Bronchial epithelial cell (primary cell): ENCODE results near the gene FUT4. TPM values are rescaled to one million over a fixed set of nuclear protein-coding genes. Genes with fewer than 3 reads are reported as not detected.

Experiments
- DNase-seq: peaks from one replicate; pipeline ENCODE4 v3.0.0-alpha.2; 2010; ENCODE audit warnings: low read depth
- FAIRE-seq: peaks from 2 replicates; lab custom pipeline; 2011; peaks lifted over from hg19 to GRCh38; lab: Jason Lieb, UNC
- H3K27me3 ChIP-seq: 2 replicates; pipeline ENCODE4 v1.5.1; 2011; ENCODE audit warnings: low read length; ENCODE audit not compliant: control insufficient read depth, insufficient read depth
- H3K36me3 ChIP-seq: 2 replicates; pipeline ENCODE4 v1.5.1; 2011; ENCODE audit warnings: low read length; ENCODE audit not compliant: control insufficient read depth, insufficient read depth
- H3K4me3 ChIP-seq: 2 replicates; pipeline ENCODE4 v1.5.1; 2011; ENCODE audit warnings: mild to moderate bottlenecking, low read depth, low read length, control low read depth
- total RNA-seq: library from RNA; depleted of rRNA; stranded (reverse); fragments of >200 nt; gene quantifications from 2 replicates; pipeline ENCODE4 v1.2.1, GENCODE V29; 2014
- TF ChIP-seq, protein P1 (sequence below): IDR thresholded peaks from 2 replicates; pipeline ENCODE4 v1.5.1; 2011; ENCODE audit warnings: mild to moderate bottlenecking, moderate library complexity, low read length, control low read depth, inconsistent platforms; ENCODE audit not compliant: insufficient read depth, severe bottlenecking

FUT4 gene
- total RNA-seq, 1 donor from 2014 or later: 1.8 TPM

DNA sequence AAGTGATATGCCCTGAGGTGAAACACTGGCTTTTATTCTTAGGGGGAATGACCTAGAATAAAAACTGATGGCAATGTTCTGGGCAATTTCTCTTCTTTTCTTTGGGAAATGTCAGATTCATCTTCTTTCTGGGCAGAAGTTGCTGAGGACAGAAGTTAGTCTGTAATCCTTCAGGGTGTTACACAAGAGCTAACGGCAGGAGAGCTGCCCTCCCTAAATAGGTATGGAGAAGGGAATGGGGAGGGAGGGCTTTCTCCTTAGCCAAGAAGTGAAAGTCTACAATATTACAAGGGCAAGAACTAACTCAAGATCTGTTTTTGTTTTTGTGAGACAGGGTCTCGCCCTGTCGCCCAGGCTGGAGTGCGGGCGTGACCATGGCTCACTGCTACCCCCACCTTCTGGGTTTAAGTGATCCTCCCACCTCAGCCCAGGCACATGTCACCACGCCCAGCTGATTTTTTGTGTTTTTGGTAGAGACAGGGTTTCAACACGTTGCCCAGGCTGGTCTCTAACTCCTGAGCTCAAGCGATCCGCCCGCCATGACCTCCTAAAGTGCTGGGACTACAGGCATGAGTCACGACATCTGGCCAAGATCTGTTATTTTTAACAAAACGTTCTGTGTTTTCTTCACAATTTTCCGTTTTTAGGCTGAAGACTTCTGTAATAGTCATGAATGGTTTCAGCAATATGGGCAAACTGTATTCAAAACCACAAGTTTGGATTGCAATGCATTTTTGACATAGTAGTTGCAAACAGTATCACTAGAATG lies 30.7 kb downstream of the FUT4 start:
- FAIRE-seq (no peak), DNase-seq (no peak)
- no peaks in the 10 kb centered on the region for H3K27me3 ChIP-seq
- no peaks in the 10 kb centered on the region for H3K36me3 ChIP-seq
- no peak overlapping the region for H3K4me3 ChIP-seq
- TF ChIP-seq, protein P1, sequence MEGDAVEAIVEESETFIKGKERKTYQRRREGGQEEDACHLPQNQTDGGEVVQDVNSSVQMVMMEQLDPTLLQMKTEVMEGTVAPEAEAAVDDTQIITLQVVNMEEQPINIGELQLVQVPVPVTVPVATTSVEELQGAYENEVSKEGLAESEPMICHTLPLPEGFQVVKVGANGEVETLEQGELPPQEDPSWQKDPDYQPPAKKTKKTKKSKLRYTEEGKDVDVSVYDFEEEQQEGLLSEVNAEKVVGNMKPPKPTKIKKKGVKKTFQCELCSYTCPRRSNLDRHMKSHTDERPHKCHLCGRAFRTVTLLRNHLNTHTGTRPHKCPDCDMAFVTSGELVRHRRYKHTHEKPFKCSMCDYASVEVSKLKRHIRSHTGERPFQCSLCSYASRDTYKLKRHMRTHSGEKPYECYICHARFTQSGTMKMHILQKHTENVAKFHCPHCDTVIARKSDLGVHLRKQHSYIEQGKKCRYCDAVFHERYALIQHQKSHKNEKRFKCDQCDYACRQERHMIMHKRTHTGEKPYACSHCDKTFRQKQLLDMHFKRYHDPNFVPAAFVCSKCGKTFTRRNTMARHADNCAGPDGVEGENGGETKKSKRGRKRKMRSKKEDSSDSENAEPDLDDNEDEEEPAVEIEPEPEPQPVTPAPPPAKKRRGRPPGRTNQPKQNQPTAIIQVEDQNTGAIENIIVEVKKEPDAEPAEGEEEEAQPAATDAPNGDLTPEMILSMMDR: no peak

DNA sequence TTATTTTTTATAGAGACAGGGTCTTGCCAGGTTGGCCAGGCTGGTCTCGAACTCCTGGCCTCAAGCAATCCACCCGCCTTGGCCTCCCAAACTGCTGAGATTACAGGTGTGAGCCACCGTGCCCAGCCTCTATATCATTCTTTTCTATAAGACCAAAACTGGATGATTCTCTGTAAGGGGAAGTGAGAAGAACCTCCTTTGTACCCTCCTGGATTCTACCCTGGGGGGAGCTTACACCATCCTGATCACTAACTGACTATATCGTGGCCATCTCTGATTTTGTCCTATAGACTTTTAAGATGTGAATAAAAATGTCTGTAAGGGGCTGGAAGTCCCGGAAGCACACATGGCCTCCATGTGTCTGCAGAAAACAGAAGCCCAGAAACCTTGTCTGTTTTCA lies 32.6 kb downstream of the FUT4 start:
- Histone ChIP-seq H3K4me3 (no peak overlapping the region), H3K27me3 (no peaks in the 10 kb centered on the region), H3K36me3 (no peaks in the 10 kb centered on the region)
- TF ChIP-seq, protein P1: no peak
- DNase-seq (no peak), FAIRE-seq (no peak)

DNA sequence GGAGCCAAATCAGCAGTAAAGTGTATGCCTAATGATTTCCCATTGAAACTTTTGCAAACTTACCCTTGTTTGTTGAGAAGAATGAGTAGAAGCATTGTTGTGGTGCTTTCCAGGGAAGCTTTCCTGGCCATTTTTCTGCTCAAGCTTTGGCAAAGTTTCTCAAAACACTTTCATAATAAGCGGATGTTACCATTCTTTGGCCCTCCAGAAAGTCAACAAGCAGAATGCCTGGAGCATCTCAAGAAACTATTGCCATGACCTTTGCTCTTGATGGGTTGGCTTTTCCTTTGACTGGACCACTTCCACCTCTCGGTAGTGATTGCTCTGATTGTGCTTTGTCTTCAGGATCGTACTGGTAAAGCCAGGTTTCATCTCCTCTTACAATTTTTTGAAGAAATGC lies 34.1 kb downstream of the FUT4 start:
- TF ChIP-seq, protein P1: no peak
- H3K27me3 ChIP-seq: peaks cover 3% of the 10 kb centered on the region
- no peaks in the 10 kb centered on the region for H3K36me3 ChIP-seq
- FAIRE-seq (no peak), DNase-seq (no peak)
- H3K4me3 ChIP-seq: no peak overlapping the region

DNA sequence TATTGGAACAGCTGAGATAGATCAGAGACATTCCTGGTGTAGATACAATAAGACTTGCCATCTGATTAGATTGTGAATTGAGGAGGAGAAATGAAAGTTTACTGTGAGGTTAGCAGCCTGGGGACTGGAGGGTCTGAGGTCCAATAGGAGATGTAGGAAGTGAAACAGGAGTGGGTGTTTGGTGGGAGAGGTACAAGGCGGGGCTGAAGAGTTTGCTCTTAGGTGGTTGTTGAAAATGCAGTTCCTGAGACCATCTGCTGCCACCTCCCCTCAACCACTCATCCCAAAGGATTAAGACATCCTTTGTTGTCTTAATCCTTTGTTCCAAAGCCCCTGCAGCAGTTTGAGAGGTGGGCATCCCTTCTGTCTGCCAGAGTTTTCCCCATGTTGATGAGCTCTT lies 38.2 kb downstream of the FUT4 start:
- Histone ChIP-seq H3K27me3 (peaks cover 3% of the 10 kb centered on the region), H3K36me3 (no peaks in the 10 kb centered on the region), H3K4me3 (no peak overlapping the region)
- FAIRE-seq (no peak), DNase-seq (no peak)
- TF ChIP-seq, protein P1: no peak

DNA sequence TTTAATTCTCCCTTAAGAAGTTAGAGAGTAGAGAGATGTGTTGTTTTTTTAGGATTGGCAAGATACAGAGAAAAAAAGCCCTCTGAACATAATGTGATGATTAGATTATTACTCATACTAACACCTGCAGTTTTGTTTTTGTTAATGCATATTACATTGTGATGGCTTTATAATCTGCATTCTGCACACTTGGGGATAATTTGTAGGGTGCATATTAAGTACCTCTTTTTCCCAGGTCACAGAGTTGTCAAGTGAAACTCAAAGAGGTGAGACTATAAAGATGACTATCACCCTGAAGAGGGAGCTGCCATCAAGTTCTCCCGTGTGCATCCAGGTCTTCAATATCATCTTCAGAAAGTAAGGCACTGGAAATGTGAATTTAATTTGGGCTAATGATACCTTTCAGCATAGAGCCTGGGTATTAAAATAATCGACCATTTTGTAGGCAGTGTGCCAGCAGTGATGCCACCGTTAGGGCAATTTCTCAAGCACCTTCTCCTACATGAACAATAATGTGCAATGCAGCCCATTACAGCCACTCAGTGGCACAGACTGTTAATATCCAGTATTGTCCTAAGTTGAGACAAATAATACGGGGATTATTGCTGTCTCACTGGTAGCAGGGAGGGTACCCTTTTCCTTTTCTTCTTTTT lies 39.6 kb downstream of the FUT4 start:
- Histone ChIP-seq H3K27me3 (peaks cover 3% of the 10 kb centered on the region), H3K4me3 (no peak overlapping the region), H3K36me3 (no peaks in the 10 kb centered on the region)
- DNase-seq: peak; percentile 35
- FAIRE-seq: no peak
- TF ChIP-seq, protein P1: no peak
